GM21717 (cell line): Measurements from ENCODE around the gene IER5.
"Not testable (repeated sequence)": the region's sequence is repeated elsewhere in the genome, so short reads cannot be mapped to it uniquely, and the experiment has no call there.

ENCODE experiments used
- ATAC-seq: cut with Tn5 transposase; IDR thresholded peaks from one replicate; pipeline ENCODE4 v1.9.1; 2021; ENCODE audit warnings: mild to moderate bottlenecking, moderate library complexity; ENCODE audit not compliant: unreplicated experiment

Gene IER5

DNA sequence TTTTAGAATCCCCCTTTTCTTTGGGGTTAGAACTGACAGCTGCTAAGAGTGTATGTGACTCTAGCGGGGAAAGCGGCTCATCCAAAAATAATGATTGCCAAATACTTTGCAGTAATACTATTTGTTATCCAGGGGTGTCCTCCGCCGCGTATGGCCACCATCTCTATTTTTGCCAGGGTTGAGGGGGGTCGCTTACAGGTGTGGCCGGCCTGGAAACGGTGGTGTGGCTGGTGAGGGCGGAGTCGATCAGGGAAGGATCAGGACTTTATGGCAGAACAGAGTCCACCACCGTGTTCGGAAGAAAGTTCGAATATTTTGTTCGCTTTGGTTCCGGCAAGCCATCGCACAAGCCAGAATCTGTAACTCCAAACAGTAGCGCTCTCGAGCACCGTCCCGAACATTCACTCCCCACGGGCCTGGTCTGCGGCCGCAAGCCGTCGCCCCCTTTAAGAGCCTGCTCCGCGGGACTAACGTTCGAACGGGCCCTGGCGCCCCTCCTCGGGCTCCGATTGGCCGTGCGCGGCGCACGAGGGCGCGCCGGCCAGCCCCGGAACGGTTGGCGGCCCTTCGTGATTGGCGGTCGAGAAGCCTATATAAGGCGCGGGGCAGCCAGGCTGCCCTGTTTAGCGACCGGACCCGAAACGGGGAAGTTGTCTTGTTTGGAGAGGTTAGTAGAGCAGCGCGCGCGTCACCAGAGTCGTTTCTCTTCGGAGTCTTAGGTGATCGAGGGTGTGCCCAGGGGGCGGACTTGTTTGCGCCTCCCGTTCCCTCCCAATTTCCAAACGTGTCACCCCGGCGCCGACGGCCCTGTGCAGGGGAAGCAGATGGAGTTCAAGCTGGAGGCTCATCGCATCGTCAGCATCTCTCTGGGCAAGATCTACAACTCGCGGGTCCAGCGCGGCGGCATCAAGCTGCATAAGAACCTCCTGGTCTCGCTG lies at the start of gene IER5:
Gene IER5 (plus strand): TSS at position 622 of the 938 bp plus-strand sequence. CDS start 203 bp downstream, at position 825.
- ATAC-seq: peak; percentile 62

DNA sequence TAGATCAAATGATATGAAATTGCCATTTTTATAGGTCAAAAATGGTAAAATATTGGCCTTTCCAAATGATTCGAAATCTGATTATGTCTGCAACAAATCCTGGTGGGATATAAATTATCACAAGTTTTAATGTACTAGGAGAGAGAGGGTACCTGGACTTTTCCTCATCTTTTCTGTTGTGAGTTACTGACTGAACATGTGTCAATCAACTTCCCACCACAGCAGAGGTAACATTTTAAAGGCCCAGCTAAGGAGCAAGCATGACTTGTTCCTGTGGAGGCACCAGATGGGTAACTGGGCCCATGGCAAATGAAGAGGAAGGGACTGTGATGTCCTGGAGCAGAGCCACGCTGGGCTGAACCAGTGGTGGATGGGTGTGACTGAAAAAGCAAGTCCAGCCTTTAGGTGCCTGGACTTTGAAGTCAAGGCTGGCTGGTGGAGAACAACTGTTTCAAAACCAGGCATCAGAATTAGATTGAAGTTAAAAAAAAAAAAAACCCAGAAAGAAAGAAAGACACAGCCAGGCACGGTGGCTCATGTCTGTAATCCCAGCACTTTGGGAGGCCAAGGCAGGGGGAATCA lies 48.1 kb upstream of the IER5 start:
- no peak for ATAC-seq

DNA sequence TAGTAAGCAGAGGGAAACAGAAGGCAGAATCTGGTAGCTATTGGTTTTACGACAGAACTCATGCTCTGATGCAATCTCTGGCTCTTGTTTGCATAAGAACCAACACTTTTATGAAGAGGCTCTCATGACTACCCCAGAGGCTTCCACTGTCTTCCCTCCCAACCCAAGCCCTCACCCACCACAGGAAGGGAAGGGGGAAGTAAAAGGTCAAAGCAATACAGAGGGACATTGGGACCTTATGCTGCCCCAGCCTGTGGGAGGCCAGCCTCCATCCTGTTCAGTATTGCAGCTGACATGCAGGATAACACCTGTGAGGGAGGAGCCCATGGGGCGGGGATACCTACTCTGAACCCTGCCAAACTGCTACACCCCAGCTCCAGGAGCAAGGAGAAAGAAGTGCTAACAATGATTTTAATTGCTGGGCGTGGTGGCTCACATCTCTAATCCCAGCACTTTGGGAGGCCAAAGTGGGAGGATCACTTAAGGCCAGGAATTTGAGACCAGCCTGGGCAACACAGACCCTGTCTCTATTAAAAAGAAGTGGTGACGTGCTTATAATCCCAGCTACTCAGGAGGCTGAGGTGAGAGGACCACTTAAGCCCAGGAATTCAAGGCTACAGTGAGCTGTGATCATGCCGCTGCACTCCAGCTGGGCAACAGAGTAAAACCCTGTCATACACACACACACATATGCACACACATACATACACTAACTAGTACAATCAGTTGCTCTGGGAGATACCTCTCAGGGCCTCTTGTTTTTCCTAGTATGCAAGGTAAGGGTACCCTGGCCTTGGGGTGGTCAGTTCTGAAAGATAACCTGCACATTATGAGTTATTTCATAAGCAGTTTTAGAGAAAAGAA lies 45.2 kb upstream of the IER5 start:
- ATAC-seq: no peak

DNA sequence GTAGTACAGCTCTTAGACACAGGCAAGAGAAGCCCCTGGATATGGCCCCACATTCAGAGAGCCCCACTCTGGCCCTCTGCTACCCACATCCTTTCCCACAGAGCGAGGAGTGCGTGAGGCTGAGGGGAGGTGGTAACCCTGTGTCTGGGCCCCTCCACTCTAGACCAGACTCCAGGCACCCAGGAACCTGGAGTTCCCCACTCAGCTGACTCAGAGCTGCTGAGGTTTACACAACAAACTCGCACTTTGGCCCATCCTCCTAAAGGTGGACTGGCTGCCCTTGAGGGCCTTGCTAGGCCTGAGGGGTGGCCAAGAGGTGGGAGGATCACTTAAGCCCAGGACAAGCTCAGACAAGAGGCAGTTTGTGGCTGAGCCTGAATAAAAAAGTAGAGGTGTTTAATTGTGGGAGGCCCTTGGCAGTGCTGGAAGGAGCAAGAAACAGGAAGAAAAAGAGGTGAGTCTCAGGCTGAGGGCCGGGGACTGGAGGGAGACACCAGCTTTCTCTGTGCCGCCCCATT lies 44.0 kb upstream of the IER5 start:
- peak; percentile 77 for ATAC-seq

DNA sequence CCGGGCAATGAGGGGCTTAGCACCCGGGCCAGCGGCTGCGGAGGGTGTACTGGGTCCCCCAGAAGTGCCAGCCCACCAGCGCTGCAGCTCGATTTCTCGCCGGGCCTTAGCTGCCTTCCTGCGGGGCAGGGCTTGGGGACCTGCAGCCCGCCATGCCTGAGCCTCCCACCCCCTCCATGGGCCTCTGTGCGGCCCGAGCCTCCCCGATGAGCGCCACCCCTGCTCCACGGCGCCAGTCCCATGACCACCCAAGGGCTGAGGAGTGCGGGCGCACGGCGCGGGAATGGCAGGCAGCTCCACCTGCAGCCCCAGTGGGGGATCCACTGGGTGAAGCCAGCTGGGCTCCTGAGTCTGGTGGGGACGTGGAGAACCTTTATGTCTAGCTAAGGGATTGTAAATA lies 42.6 kb upstream of the IER5 start:
- ATAC-seq: not testable (repeated sequence)

DNA sequence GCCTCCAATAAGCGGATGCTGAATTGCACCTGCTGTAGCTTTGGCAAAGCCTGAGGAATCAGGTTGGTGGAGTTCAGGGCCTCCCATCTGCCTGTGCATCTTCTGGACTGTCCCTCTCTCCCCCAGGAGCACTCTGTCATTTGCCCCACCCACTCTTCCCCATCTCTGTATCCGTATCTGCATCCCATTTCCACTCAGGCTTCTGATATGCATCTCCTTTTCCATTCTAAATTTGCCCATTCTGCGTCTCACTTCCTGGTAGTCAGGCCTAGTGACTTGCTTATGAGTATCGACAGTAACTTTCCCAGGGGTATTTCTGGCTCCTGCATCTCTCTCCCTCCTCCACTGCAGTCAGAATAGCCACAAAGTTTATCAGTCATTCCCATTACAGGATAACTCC lies 39.1 kb upstream of the IER5 start:
- no peak for ATAC-seq

DNA sequence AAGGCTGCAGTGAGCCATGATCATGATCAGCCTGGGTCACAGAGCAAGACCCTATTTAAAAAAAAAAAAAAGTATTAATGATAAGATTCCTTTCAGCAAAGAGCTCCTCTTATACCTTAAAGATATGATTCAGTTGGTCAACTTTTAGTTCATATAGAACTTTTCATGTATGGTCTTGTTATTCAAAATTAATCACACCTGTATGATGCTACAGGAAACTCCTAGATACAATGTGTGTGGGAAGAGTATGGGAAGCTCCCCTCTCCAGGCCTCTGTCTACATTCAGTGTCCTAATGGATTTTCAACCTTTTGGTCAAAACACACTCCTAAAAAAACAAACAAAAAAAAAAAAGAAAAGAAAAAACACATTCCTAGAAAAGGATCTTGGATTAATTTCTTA lies 37.6 kb upstream of the IER5 start:
- no peak for ATAC-seq

DNA sequence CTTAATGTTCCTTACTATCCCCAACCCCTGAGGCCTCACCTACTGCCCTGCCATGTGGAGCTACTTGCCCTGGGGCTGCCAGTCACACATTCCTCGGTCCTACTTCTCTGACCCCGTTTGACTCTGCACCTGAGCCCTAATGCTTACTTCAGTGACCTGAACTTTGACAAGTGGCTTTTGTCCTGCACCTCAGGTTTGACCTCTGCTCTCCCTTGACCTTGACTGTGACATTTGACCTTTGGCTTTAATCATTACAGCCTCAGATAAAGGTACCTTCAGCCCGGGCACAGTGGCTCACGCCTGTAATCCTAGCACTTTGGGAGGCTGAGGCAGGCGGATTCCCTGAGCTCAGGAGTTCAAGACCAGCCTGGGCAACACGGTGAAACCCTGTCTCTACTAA lies 31.9 kb upstream of the IER5 start:
- ATAC-seq: no peak

DNA sequence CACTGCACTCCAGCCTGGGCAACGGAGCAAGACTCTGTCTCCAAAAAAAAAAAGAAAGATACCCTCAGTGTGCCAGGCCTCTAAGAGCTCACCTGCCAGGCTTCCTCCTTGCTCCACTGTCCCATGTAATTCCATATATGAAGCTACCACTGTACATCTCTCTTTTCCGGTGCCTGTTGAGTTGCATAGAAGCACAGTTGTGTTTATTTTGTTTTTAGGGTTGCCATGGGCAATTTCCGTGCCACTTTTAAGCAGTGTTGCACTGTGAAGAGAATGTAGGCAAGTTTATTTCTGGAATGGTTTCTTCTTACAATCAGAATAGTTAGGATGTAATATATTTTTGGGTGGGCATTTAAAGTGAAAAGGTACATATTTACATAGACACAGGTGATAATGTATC lies 31.4 kb upstream of the IER5 start:
- ATAC-seq: no peak

DNA sequence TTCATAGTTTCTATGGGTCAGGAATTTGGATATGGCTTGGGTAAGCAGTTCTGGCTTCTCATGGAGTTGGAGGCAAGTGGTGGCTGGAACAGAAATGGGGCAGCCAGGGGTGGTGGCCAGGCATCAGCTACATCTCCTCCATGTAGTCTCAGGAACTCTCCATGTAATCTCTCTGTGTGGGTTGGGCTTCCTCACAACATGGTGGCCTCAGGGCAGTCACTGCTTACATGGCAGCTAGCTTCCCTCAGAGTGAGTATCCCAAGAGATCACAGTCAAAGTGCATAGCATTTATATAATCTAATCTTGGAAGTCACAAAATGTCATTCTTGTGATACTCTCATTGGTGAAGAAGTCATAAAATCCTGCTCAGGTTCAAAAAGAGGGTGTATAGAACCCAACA lies 29.1 kb upstream of the IER5 start:
- no peak for ATAC-seq

DNA sequence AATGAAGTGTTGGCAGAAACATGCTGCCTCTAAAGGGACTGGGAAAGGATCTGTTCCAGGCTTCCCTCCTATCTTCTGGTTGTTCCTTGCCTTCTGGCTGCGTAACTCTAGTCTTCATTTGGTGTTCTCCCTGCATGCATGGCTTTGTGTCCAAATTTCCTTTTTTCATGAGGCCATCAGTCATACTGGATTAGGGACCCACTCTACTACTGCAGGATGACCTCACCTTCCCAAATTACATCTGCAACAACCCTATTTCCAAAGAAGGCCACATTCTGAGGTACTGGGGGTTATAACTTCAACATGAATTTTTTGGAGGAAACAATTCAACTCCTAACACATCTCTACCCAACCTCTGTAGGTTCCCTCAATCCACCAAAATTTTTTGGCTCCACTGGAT lies 28.4 kb upstream of the IER5 start:
- no peak for ATAC-seq

DNA sequence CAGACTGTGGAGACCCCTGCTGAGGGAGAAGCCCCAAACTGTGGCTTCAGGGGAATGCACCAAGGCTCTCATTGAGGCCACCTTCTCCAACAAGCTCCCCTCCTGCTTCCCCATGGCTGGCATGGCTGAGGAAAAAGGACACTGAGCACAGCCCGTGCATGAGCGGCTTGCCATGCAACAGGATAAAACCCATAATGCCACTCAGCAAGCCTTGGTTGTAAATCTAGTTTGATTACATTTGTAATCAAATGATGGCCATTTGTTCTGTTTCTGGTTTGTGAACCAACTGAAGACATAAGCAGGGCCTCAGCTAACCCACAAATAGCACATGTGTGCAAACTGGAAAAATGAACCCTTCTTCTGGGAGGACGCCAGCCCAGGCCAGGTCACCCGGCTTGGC lies 27.6 kb upstream of the IER5 start:
- not testable (repeated sequence) for ATAC-seq

DNA sequence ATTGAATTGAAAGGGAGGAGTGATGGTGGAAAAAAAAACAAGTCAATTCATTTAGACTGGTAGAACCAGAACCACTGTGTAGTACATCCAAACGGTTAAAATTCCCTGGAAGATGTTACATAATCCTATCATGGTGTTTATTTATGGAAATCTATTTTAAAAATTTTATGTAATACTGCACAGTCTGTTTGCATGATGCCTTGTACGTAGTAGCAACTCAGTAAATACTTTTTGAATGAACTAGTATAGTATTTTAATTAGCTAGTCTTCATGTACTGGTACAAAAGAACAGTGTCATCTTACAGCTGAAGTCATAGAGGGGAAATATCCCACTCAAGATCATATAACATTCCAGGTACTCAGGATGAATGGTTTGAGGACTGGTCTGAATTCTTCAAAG lies 27.0 kb upstream of the IER5 start:
- no peak for ATAC-seq

DNA sequence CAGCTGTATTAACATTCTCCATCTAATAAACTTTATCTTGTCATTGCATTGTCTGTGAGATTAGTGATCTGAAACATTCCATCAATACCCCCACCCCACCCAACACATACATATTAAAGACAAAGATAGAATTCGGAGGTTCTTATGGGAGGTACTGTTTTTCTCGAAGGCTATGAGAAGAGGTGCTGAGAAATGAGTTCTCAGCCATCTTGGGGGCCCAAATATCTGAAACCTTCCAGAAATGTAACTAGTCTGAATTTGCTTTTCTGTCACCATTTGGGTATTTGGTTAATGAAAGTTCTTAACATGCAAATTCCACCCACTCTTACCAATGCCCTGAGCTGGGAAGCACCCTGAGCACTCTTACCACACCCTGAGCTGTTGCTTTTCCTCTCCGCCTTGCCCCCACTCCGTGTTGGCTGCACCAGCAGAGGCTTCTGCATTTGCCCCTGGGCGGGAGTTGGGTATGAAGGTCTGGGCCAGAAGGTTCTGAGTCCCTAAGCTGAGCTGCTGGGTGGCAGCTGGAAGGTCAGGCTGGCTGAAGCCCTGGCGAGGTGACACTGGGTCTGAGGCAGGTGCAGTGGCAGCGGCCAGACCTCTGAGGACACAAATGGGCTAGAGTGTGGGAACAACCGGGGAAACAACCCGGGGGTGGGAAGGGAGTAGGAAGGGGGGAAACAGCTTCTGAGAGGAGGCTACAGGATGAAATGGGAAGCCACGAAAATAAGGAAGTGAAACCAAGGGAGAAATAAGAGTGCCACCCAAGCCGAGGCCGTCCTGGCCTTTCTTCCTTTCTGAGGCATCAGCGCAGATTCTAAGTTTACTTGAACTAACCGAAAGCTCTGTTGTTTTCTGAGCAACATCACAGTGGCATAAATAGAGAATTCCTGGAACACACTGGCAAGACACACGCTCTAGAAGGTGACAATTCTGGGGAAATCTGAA lies 26.3 kb upstream of the IER5 start:
- peak; percentile 91 for ATAC-seq

DNA sequence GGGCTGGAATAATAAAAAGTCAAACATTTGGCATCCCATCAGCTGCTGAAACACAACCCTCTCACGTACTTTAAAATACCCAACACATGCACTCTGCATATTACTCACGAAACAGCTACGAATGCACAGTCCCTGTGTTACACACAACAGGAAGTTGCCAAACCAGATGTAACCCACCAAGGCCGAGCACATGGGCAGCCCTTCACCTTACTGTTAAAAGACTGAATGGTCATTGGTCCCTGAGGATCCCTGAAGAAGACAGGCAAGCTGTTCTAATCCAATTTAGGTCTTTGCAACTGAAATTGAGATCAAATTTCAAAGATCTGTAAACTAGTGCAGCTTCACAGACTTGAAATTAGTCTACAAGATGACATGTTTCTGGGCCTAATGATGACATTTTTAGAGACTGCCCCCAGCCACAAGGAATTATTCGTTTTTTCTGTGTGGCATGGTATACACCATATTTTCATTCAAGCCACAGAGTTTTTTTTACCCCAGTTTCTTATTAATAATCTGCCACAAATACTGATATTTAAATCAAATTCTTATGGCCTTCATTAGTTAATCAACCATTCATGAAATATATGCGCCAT lies 25.6 kb upstream of the IER5 start:
- peak; percentile 71 for ATAC-seq

DNA sequence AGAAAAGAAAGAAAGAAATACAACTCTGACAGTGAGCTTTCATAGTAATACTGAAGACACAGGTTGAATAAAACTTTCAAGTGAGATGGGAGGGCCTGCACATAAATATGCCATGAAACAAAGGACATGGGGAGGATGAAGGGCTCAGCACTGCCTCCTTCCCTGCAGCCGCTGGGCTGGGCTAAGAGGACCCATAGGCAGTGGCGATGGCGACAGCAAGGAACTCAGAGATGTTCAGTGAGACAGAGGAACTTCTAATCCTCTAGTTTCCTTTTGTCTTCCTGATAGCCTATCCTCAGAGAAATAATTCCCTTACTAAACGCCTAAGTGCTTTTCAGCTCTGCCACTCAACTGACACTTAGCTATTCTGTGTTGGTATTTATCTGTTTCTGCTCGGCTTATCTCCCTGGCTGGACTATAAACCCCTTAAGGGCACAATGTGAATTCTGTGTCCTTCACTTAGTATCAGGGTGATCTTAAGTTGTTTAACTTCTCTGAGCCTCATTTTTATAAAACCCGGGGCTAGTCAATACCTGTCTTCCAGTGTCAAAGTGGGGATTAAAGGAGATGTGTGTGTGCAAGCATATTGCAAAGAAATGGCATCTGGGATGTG lies 24.4 kb upstream of the IER5 start:
- no peak for ATAC-seq

DNA sequence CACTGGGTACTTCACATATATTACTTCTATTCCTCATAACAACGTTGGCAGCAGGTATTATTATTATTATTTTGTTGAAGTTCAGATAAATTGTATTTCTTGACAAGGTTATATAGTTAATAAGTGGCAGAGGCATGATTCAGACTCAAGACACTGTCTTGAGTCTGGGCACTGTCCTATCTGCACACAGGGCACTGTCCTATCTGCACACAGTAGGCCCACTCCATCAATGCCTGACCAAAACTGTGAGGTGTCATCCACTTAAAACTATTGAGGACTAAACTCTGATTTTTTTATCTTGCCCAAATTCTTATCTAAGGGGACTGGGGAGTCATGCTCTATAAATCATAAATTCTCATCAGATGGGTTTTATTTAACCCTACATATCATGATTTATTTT lies 23.8 kb upstream of the IER5 start:
- ATAC-seq: no peak

DNA sequence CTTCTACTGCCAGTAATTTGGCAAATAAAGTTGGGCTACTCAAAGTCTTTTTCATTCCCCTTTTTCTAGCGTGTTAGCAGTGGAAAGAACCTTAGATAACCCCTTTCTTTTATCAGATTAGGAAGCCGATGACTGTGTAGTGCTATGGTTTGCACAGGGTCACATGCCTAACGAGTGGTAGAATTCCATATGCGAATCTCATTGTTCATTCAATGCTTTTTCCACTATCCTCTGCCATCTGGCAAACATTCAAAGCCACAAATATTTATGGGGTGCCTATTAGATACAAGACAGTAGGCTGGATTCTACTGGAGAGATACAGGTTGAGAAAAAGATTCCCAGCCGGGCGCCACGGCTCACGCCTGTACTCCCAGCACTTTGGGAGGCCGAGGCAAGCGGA lies 14.9 kb upstream of the IER5 start:
- no peak for ATAC-seq

DNA sequence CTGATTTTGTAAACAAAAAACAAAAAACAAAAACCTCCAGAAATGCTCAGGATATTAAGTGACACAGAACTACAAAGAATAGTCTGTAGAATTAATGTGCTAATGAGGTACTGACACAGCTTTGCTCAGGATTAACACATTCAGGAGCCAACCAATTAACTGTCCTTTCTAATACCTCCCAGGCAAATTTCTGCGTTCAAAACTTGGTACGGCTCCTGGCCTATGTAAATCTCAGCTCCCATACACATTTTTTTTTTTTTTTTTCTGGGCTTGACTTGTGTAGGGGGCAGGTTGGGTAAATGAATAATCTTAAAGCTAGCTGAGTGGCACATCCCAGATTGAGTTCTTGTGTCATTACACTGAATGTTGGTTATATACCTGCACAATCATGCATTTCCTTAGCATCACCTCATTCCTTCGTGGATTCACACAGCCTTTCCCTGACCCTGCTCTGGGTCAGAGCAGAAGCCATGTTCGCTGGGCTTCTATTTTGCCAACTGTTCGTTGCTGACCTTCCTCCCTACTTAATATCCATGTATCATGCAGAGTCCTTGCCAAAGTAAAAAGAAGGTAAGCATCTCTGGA lies 12.6 kb upstream of the IER5 start:
- no peak for ATAC-seq
